OCI-LY1 (cell line): ENCODE results near the gene TPD52L1.

Source experiments
- CTCF ChIP-seq: fragments of 200-600 bp; sonication (generic), shearing (Covaris generic); IDR thresholded peaks from 2 replicates; pipeline ENCODE4 v1.5.1; 2017; ENCODE audit warnings: mild to moderate bottlenecking, antibody characterized with exemption, low read length, moderate library complexity, mixed read lengths
- EZH2 ChIP-seq: fragments of 200-600 bp; sonication (generic), shearing (Covaris generic); IDR thresholded peaks from 2 replicates; pipeline ENCODE4 v1.8.0; 2017; ENCODE audit warnings: borderline replicate concordance, mixed run types, mild to moderate bottlenecking, antibody characterized with exemption, low read length, moderate library complexity, mixed read lengths

GRCh38 chr6:125267806-125268523, 114.4 kb downstream of the TPD52L1 start:
- TF ChIP-seq CTCF (no peak), EZH2 (no peak)
